GM20000 (cell line): Measurements from ENCODE around the gene CNTN4.
A peak's percentile ranks its signal among the peaks of the same experiment; 100 is the strongest.

ENCODE experiments used
- DNase-seq: peaks from one replicate; pipeline ENCODE4 v3.0.0; 2012; ENCODE audit warnings: low spot score
- TF ChIP-seq, protein P1 (sequence below): IDR thresholded peaks from 2 replicates; pipeline ENCODE4 v1.5.1; 2012; ENCODE audit warnings: mild to moderate bottlenecking, control low read depth; ENCODE audit errors: extremely low read depth, missing control alignments

The CNTN4 gene

GRCh38 chr3:2153053-2153452 lies 54.4 kb downstream of the CNTN4 start:
- TF ChIP-seq, protein P1, sequence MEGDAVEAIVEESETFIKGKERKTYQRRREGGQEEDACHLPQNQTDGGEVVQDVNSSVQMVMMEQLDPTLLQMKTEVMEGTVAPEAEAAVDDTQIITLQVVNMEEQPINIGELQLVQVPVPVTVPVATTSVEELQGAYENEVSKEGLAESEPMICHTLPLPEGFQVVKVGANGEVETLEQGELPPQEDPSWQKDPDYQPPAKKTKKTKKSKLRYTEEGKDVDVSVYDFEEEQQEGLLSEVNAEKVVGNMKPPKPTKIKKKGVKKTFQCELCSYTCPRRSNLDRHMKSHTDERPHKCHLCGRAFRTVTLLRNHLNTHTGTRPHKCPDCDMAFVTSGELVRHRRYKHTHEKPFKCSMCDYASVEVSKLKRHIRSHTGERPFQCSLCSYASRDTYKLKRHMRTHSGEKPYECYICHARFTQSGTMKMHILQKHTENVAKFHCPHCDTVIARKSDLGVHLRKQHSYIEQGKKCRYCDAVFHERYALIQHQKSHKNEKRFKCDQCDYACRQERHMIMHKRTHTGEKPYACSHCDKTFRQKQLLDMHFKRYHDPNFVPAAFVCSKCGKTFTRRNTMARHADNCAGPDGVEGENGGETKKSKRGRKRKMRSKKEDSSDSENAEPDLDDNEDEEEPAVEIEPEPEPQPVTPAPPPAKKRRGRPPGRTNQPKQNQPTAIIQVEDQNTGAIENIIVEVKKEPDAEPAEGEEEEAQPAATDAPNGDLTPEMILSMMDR, result no peak

GRCh38 chr3:2153547-2153946 lies 54.9 kb downstream of the CNTN4 start:
- TF ChIP-seq, protein P1, result no peak
- DNase-seq, result no peak

More at GRCh38 chr3:2153053-2153452, 54.4 kb downstream of the CNTN4 start:
- no peak for DNase-seq

- DNase-seq, result no peak
- TF ChIP-seq, protein P1, result no peak
Observed at GRCh38 chr3:2154621-2155020, 56.0 kb downstream of the CNTN4 start.

GRCh38 chr3:2156244-2156847 lies 57.7 kb downstream of the CNTN4 start:
- DNase-seq, result peak; percentile 23
- TF ChIP-seq, protein P1, result peak; percentile 34

- DNase-seq, result no peak
- TF ChIP-seq, protein P1, result no peak
Observed at GRCh38 chr3:2158828-2159227, 60.2 kb downstream of the CNTN4 start.

DNA sequence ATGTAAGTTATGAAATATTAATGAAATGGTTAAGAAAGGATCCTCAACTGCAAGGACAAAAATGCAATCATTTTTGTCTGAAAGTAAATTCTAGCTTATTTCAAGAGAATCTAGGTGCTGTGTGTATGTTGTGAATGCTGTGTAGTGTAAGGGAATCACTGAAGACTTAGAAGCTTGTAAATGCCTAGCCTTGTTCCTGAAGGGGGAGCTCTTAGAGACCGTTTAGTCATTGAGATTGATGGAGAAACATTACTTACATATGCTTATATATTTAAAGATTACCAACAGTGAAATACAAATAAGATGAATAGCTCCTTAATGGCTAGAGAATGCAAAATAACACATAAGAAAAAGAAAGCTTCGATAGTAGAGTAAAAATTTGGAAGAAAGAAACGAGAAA lies 67.9 kb downstream of the CNTN4 start:
- no peak for DNase-seq
- TF ChIP-seq, protein P1, result no peak

DNA sequence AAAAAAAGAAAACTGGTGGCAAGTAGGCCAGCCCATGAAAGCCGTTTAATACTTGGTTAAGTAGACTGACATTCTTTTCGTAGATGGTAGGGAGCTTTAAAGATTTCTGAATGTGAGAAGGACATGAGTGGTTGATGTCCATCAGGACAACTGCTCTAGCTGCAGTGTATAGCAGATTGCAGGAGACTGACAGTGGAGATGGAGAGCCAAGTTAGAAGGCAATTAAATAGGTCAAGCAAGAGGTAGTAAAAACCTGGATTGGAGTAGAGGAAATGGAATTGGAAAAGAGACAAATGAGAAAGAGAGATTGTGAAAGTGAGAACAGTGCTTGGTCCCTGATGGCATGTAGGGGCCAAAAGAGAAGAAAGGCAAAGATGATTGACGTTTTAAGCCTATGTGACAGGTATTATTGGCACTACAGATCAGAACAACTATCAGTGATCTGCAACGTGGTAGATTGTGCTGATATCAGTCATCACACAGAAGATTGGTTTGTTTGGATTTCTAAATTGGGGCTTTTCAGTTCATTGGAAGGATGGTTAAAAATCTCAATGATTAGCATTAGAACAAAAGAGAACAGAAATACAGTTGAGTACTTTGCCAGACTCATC lies 74.0 kb downstream of the CNTN4 start:
- TF ChIP-seq, protein P1, result no peak
- no peak for DNase-seq
